Mesenteric fat pad (tissue), 1 donor: Measurements from ENCODE around the gene GPR15LG. TPM values are rescaled to one million over a fixed set of nuclear protein-coding genes. Genes with fewer than 3 reads are reported as not detected.
"Not testable (repeated sequence)": the region's sequence is repeated elsewhere in the genome, so short reads cannot be mapped to it uniquely, and the experiment has no call there.

Experiments used
- DNase-seq: peaks from one replicate; pipeline ENCODE4 v3.0.0-alpha.2; 2020; ENCODE audit warnings: low spot score
- long read RNA-seq: library from polyadenylated mRNA; unstranded; transcript quantifications from one replicate; pipeline ENCODE4 v2.0.0, GENCODE V29; 2020
- total RNA-seq: library from RNA; stranded (reverse); fragmentation: NEBNext Ultra II Directional; extraction: Animal tissue kit (Norgen Biotek cat#: 25700); gene quantifications from one replicate; pipeline ENCODE4 v1.2.1, GENCODE V29; 2021
- donor health status: DM: yes; HTN: yes; CAD: no.

Gene GPR15LG
- total RNA-seq, result not detected
- long read RNA-seq, result 0 reads

DNA sequence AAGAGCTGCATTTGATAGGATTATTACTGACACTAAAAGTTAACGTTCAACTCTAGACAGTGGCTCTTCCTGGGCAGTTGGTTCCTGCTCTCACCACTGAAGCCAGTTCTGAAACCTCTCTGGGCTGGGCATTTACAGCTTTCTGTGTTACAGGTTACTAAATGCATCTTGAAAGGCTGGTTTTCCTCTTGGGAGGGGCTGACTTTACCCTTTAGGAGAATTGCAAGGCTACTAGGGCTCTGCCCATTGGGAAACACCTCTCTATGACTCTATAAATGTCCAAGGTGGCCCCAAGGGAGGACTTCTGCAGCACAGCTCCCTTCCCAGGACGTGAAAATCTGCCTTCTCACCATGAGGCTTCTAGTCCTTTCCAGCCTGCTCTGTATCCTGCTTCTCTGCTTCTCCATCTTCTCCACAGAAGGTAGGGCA is at the start of gene GPR15LG:
TSS of gene GPR15LG (plus strand) at position 301 of the 429 bp plus-strand sequence. CDS start at position 352, 51 bp downstream.
- no peak for DNase-seq

DNA sequence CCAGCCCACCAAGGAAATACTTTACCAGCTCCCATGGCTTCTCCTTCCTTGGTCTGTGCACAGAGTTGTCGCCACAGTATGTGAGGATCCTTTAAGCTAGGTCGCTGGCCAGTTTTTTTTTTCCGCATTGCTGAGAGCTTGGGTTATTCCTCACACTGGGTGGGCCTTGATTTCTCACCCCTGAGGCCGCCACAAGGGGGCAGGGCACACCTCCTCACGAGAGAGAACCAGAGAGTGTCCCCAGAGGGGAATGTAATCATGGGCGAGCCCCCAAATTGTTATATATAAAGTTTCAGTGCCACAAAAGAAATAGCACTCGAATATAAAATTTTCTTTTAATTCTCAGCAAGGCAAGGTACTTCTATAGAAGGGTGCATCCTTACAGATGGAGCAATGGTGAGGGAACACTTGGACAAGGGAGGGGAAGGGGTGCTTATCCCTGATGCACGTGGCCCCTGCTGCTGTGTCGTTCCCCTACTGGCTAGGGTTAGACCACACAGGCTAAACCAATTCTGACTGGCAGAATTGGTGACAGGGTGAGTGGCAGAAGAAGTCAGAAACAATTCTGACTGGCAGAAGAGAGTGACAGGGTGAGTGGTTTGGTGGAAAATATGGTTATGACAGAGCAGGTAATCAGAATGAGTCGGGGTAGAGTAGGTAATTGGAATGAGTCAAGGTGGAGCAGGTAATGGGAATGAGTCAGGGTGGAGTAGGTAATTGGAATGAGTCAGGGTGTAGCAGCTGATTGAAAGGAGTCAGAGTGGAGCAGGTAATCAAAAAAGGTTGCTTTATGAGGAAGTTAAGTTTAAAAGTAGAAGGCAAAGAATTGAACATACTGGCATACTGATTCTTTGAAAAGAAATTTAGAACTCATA is 47.5 kb upstream of the GPR15LG start:
- not testable (repeated sequence) for DNase-seq

DNA sequence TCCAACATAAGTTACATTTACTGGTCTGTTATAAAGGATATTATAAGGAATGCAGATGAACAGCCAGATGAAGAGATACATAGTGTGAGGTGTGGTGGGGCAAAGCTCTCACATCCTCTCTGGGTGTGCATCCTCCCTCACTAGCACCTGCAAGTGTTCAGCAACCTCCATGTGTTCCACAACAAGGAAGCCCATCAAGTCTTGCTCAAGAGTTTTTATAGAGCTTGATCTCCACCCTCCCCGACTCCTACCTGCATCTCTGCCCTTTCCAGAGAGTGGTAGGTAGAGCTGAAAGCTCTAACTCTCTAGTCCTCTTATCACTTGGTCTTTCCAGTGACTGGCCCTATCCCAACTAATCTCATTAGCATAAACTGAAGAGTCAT is 46.8 kb upstream of the GPR15LG start:
- no peak for DNase-seq

DNA sequence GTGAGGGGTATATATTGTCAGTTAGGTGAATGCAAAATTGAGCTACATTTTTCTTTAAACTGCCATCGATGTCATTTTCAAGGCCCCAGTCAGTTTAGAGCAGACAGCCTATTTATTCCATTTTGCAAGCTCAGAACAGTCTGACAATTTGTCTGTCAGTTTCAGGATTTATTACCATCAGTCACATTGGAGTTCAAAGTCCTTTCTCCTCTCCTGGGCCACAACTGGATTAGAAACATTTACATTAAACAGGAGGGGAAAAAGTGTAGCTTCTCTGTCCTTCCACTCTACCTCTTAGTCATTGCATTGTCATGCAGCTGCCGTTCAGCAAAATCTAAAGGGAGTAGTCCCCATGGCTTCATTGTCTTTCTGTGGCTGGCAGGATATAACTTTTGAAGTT is 37.8 kb upstream of the GPR15LG start:
- DNase-seq, result no peak

GRCh38 chr10:84137811-84138210 is 35.8 kb upstream of the GPR15LG start:
- DNase-seq, result no peak

DNA sequence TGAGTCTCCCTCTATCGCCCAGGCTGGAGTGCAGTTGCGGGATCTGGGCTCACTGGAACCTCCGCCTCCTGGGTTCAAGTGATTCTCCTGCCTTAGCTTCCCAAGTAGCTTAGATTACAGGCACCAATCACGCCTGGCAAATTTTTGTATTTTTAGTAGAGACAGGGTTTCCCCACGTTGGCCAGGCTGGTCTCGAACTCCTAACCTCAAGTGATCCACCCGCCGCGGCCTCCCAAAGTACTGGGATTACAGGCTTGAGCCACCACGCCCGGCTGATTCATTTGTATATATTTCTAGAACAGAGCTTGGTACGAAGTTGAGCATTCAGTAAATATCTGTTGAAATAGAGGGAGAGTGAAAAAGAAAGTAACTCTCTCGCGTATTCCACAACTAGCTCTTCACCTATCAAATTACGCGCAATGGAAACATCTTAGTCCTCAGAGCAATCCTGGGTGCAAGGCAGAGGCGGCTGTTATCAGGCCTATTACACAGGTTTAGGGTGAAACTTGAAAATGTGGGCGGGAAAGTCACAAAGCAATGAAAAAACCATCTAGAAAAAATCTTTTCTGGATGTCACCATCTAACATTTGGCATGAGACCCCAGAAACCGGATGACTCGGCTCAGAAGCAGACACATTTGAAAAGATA is 35.0 kb upstream of the GPR15LG start:
- no peak for DNase-seq

- DNase-seq, result peak; percentile 100
These were observed 34.2 kb upstream of the GPR15LG start, which contains the start of gene GHITM for GRCh38 chr10:84139126-84140035. TSS of gene GHITM (plus strand) at chr10:84139509. CDS start at chr10:84141501, 1,992 bp downstream.

DNA sequence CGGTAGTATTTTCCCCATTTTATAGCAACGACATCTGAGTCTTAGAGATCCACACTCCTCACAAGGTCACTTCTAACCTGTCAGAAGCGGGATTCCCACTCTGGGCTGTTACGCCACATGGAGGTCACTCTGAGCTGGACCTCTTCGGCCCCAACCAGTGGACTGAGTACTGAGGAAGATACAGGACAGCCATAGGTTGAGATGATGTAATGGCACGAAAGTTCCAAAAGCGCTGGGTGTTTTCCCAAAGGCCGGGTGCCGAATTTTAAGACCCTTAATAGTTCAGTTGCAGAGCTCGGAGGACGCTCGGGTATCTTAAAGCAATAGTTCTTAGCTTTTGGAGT is 33.6 kb upstream of the GPR15LG start:
- no peak for DNase-seq

DNA sequence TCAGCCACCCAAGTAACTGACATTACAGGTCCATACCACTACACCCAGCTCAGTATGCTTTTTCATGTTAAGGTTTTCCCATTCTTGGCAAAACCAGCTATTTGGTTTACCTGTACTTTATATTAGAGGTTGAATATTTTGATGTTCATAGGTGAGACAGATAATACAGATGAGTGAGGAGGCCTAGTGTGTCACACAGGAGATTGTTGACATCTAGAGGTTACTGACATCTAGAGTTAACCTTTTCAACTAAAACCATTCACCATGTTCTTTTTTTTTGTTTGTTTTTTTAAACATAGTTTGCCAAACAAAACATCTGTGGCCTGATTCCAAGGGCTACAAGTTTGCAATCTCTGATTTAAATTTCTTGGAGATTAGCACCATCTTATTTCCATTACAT is 26.3 kb upstream of the GPR15LG start:
- DNase-seq, result no peak

GRCh38 chr10:84148006-84148597 is 25.5 kb upstream of the GPR15LG start:
- not testable (repeated sequence) for DNase-seq

DNA sequence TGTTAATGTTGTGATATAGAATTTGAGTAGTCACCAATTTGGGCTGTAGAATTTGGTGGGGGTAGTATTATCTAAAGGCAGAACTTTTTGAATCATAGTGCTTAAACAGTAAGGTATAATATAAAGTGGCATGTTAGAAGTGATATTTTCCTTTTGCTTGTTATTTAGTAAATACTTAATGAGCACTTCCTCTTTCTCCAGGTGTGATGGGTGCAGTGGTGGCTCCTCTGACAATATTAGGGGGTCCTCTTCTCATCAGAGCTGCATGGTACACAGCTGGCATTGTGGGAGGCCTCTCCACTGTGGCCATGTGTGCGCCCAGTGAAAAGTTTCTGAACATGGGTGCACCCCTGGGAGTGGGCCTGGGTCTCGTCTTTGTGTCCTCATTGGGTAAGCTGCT is 23.7 kb upstream of the GPR15LG start:
- DNase-seq, result no peak

DNA sequence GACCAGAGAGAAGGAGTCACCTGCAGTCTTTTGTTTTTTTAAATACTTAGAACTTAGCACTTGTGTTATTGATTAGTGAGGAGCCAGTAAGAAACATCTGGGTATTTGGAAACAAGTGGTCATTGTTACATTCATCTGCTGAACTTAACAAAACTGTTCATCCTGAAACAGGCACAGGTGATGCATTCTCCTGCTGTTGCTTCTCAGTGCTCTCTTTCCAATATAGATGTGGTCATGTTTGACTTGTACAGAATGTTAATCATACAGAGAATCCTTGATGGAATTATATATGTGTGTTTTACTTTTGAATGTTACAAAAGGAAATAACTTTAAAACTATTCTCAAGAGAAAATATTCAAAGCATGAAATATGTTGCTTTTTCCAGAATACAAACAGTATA is 20.8 kb upstream of the GPR15LG start:
- DNase-seq, result no peak

DNA sequence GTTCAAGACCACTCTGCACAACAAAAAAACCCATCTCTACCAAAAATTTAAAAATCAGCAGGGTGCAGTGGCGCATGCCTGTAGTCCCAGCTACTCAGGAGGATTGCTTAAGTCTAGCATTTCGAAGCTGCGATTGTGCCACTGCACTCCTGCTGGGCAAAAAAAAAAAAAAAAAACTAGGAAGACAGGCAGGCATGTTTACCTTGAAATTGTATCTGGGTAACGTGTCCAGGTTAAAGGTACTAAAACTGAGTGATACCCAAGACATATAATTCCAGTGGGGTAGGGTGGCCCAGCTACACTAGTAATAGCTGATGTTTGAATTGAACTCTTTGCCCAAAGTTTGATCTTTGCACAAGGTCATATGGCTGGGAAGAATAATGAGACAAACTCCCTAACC is 18.1 kb upstream of the GPR15LG start:
- DNase-seq, result no peak

DNA sequence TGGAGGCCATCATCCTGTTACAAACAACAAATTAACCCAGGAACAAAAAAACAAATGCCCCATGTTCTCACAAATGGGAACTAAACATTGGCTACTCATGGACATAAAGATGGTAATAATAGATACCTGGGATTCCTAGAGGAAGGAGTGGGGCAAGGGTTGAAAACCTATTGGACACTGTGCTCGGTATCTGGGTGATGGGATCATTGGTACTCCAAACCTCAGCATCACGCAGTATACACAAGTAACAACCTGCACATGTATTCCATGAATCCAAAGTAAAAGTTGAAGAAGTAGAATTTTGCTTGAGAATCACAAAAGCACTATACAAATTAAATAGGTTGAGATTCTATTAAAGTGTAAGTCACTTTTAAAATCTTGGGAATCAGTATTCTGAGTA is 17.6 kb upstream of the GPR15LG start:
- DNase-seq, result no peak

GRCh38 chr10:84156768-84157167 is 16.8 kb upstream of the GPR15LG start:
- no peak for DNase-seq

DNA sequence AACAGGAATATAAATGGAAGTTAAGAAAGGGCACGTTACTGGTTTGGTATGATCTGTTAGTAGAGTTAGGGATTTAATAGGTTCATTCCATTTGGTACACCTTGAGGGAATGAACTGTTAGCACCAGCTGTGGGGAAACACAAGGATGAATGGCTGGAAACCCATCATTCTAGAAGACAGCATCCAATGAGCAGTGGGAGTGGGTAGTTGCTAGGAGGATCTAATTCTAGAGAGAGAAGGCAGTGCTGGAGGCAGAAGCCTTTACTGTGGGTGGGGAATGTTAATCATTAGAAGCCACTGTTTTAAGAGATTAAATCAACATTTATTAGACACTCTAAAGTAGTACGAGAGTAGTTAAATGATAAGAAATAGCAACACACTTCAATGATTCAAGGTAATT is 15.5 kb upstream of the GPR15LG start:
- DNase-seq, result no peak

- DNase-seq, result no peak
These were observed 15.1 kb upstream of the GPR15LG start for GRCh38 chr10:84158550-84158949.

DNA sequence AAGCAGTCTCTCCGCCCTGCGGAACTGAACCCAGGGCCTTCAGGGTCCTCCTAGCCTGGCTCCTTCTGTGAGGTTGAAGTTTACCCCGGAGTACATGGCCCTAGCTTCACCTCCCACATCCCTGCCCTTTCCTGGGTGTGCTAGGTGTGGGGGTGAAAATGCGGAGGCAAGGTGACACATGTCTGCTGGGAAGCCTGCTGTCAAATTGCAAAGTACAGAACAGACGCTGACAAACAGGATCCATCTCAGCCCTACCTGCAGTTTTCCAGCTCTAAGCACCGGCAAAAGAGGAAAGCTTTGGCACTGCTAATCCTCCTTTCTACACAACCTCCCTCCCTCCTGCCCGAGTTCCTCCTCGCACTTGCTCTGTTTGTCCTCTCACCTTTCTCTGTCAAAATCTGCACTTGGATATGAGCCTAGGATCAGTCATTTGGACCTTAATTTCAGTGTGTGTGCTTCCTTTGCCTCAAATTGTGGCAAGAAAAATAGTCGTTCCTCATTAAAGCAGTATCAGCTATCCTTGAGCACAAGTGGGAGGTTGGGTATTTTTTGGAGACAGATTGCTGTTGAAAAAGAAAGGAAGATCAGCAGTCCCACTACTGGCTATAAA is 14.4 kb upstream of the GPR15LG start:
- DNase-seq, result no peak

- no peak for DNase-seq
These were observed 12.8 kb upstream of the GPR15LG start for GRCh38 chr10:84160663-84161362.

DNA sequence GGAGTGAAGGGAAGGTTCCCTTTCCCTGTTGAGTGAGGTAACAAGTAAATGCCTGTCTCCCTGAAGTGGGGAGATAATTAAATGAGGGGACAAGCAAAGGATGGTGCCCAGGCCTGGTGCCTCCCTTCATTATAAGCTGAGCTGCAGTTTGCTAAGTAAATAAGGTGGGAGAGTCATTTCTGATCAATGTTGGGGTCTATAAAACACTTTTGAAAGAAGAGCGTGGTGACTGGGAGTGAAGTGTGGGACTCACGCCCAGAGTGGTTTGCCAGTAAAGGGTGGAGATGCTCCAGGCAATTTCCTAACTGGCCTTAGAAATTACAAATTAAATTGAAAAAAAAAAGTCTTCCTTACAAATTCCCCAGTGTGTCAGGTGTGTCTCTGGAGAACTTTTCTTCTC is 9.6 kb upstream of the GPR15LG start:
- no peak for DNase-seq
